Glomerular endothelial cell (primary cell): Measurements from ENCODE around the gene RAB41. TPM values are rescaled to one million over a fixed set of nuclear protein-coding genes. Genes with fewer than 3 reads are reported as not detected.
"Not testable (repeated sequence)": the region's sequence is repeated elsewhere in the genome, so short reads cannot be mapped to it uniquely, and the experiment has no call there.

ENCODE experiments used
- DNase-seq: peaks from one replicate; pipeline ENCODE4 v3.0.0-alpha.2; 2011; ENCODE audit warnings: low read depth, low spot score; ENCODE audit errors: extremely low read depth
- total RNA-seq: library from RNA; depleted of rRNA; stranded (reverse); fragments of >200 nt; gene quantifications from 2 replicates; pipeline ENCODE4 v1.2.3, GENCODE V29; 2015

The RAB41 gene
- total RNA-seq, 1 donor from 2014 or later = not detected

GRCh38 chrX:70289793-70290770, 8.1 kb downstream of the RAB41 start, which contains the start of the genes KIF4A and PDZD11:
Gene KIF4A (plus strand): TSS chrX:70290104. CDS start chrX:70290459, 355 bp downstream.
Gene PDZD11 (minus strand): TSS chrX:70289927. CDS start chrX:70289341, 586 bp downstream.
- no peak for DNase-seq

GRCh38 chrX:70292788-70293187, 10.8 kb downstream of the RAB41 start:
- no peak for DNase-seq

- DNase-seq = no peak
Observed at GRCh38 chrX:70293621-70294020, 11.6 kb downstream of the RAB41 start.

GRCh38 chrX:70301716-70302115, 19.7 kb downstream of the RAB41 start:
- DNase-seq = peak; percentile 47

- DNase-seq = no peak
Observed at GRCh38 chrX:70313503-70313902, 31.5 kb downstream of the RAB41 start.

- DNase-seq = no peak
Observed at GRCh38 chrX:70322784-70323183, 40.8 kb downstream of the RAB41 start.

GRCh38 chrX:70323628-70324027, 41.7 kb downstream of the RAB41 start:
- not testable (repeated sequence) for DNase-seq

GRCh38 chrX:70324326-70324725, 42.4 kb downstream of the RAB41 start:
- DNase-seq = no peak

GRCh38 chrX:70331161-70331560, 49.2 kb downstream of the RAB41 start:
- no peak for DNase-seq

GRCh38 chrX:70332600-70332999, 50.6 kb downstream of the RAB41 start:
- no peak for DNase-seq

Other genes with a start within 250 kb of the RAB41 start
- gene AWAT2, start 232.2 kb upstream of the RAB41 start, total RNA-seq = not detected in 2 replicates
- not detected in 2 replicates for gene OTUD6A, start 219.7 kb upstream of the RAB41 start, total RNA-seq
- gene IGBP1, start 148.7 kb upstream of the RAB41 start, total RNA-seq = 35.4 and 59.7 TPM in 2 replicates
- not detected in 2 replicates for gene DGAT2L6, start 104.7 kb upstream of the RAB41 start, total RNA-seq
- gene AWAT1, start 47.5 kb upstream of the RAB41 start, total RNA-seq = not detected in 2 replicates
- gene P2RY4, start 22.0 kb upstream of the RAB41 start, total RNA-seq = 0.12 TPM in 1 of 2 replicates, not detected in the other
- not detected in 2 replicates for gene ARR3, start 13.8 kb upstream of the RAB41 start, total RNA-seq
- 32.9 and 46.6 TPM in 2 replicates for gene PDZD11, start 7.8 kb downstream of the RAB41 start, total RNA-seq
- 4.5 and 6.3 TPM in 2 replicates for gene KIF4A, start 7.9 kb downstream of the RAB41 start, total RNA-seq
- gene GDPD2, start 141.1 kb downstream of the RAB41 start, total RNA-seq = not detected in 2 replicates
- 3.3 and 5.9 TPM in 2 replicates for gene DLG3, start 162.7 kb downstream of the RAB41 start, total RNA-seq